A549 treated with CpdA at 1 μM for 4 hours (cell line): ENCODE results near the gene LMBRD2. TPM values are rescaled to one million over a fixed set of nuclear protein-coding genes. Genes with fewer than 3 reads are reported as not detected.

Experiments used
- total RNA-seq: library from RNA; stranded (reverse); fragments of 200-300 nt; extraction: Qiagen RNA extraction; gene quantifications from 5 replicates; pipeline ENCODE4 v1.2.3, GENCODE V29; 2022; ENCODE audit warnings: low read depth

The LMBRD2 gene
- 1.2 to 2.2 TPM (median 1.6 TPM) in 5 replicates for total RNA-seq

DNA sequence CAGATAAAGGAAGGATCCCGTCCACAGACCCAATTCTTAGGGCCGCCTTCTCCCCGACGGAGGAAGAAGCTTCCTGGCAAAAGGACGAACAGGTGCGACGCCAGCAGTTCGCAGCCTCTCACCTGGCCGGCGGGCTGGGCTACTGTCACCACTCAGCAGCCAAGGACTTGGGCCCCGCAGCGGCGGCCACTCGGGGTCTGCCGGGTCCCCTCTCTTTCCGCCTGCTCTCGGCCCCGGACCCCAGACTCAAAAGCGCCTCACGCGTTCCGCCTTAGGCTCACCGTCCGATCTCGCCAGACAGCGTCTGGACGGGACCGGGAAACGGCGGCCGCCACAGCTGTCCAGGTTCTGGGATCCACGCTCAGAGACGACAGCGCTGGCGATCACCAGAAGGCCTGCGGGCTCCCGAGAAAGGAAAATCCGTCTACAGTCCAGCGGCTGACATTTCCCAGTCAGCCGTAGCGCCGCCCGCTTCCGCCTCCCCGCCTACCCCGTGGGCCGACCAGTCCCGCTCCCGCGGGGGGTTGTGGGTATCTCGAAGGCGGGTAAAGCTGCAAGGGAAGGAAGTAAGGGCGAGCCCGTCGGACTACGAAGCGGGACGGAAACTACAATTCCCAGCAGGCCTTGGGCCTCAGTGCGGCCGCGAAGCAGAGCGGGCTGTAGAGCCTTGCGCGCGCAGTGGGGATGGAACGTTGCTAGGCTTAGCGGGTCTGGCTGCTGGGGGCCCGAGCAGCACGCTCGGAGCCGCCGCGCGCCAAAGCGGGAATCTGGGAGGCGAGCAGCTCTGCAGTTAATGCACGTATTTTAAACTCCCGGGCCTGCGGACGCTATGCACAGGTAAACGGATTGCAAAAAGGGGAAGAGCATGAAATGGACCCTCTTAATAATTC lies at the start of gene LMBRD2, which contains the start of gene SKP2:
LMBRD2 (minus strand) TSS at position 454 of the 890 bp plus-strand sequence. CDS start 8,538 bp downstream, outside the sequence.
SKP2 (plus strand) TSS at position 678 of the 890 bp plus-strand sequence; CDS start at position 830, 152 bp downstream.

GRCh38 chr5:36066540-36067210 lies 85.0 kb downstream of the LMBRD2 start, which contains the start of gene UGT3A2:
Gene UGT3A2, minus strand, starts transcription at chr5:36066882. Its CDS starts 93 bp downstream, at chr5:36066789.

Other genes with a start within 250 kb of the LMBRD2 start
- gene CAPSL, start 213.3 kb downstream of the LMBRD2 start, total RNA-seq, result not detected in 5 replicates
- gene UGT3A1, start 160.5 kb downstream of the LMBRD2 start, total RNA-seq, result not detected in 5 replicates
- not detected in 5 replicates for gene UGT3A2, start 85.0 kb downstream of the LMBRD2 start, total RNA-seq
- gene SKP2, start 224 bp upstream of the LMBRD2 start, total RNA-seq, result 17.6 to 22.5 TPM (median 20.3 TPM) in 5 replicates
- gene NADK2, start 90.0 kb upstream of the LMBRD2 start, total RNA-seq, result 9.2 to 15.6 TPM (median 12.2 TPM) in 5 replicates
- not detected in 5 replicates for gene RANBP3L, start 150.0 kb upstream of the LMBRD2 start, total RNA-seq